Activated T-cell treated with anti-CD3 and anti-CD28 coated beads for 24 hours (primary cell): ENCODE measurements around the gene PCDH8.

Source experiments
- DNase-seq: peaks from one replicate; pipeline ENCODE4 v3.0.0-alpha.2; 2020; ENCODE audit warnings: low read depth

Gene PCDH8

GRCh38 chr13:52848455-52849195 lies at the start of gene PCDH8:
Gene PCDH8, minus strand, starts transcription at chr13:52848640. Its CDS starts 204 bp downstream, at chr13:52848436.
- DNase-seq: no peak

- no peak for DNase-seq
Measured at GRCh38 chr13:52896827-52897659, 48.6 kb upstream of the PCDH8 start.

GRCh38 chr13:52894413-52894812 lies 46.0 kb upstream of the PCDH8 start:
- no peak for DNase-seq

GRCh38 chr13:52892925-52893324 lies 44.5 kb upstream of the PCDH8 start:
- no peak for DNase-seq

- no peak for DNase-seq
Measured at GRCh38 chr13:52891706-52892105, 43.3 kb upstream of the PCDH8 start.

- no peak for DNase-seq
Measured at GRCh38 chr13:52887165-52887564, 38.7 kb upstream of the PCDH8 start.

- DNase-seq: no peak
Measured at GRCh38 chr13:52885141-52885540, 36.7 kb upstream of the PCDH8 start.

- no peak for DNase-seq
Measured at GRCh38 chr13:52884429-52885010, 36.1 kb upstream of the PCDH8 start.

- DNase-seq: no peak
Measured at GRCh38 chr13:52882785-52883184, 34.3 kb upstream of the PCDH8 start.

- DNase-seq: no peak
Measured at GRCh38 chr13:52879950-52880741, 31.7 kb upstream of the PCDH8 start.

- DNase-seq: no peak
Measured at GRCh38 chr13:52878831-52879230, 30.4 kb upstream of the PCDH8 start.

- no peak for DNase-seq
Measured at GRCh38 chr13:52870143-52870542, 21.7 kb upstream of the PCDH8 start.

GRCh38 chr13:52869621-52870020 lies 21.2 kb upstream of the PCDH8 start:
- DNase-seq: no peak

GRCh38 chr13:52869050-52869449 lies 20.6 kb upstream of the PCDH8 start:
- DNase-seq: no peak

GRCh38 chr13:52868190-52868589 lies 19.8 kb upstream of the PCDH8 start:
- DNase-seq: no peak

- DNase-seq: no peak
Measured at GRCh38 chr13:52864941-52865340, 16.5 kb upstream of the PCDH8 start.

GRCh38 chr13:52862358-52863206 lies 14.1 kb upstream of the PCDH8 start:
- no peak for DNase-seq

- DNase-seq: no peak
Measured at GRCh38 chr13:52852444-52852843, 4.0 kb upstream of the PCDH8 start.

GRCh38 chr13:52851137-52851962 lies 2.9 kb upstream of the PCDH8 start:
- no peak for DNase-seq

GRCh38 chr13:52850396-52851136 lies 2.1 kb upstream of the PCDH8 start:
- DNase-seq: no peak
